MG63 (cell line): ENCODE results near the gene WDR62. TPM values are rescaled to one million over a fixed set of nuclear protein-coding genes. Genes with fewer than 3 reads are reported as not detected.

Experiments
- DNase-seq: peaks from one replicate; pipeline ENCODE4 v3.0.0-alpha.2; 2020
- H3K27me3 ChIP-seq: fragments of 250-450 bp; sonication (Bioruptor Pico); 2 replicates; pipeline ENCODE4 v1.5.1; 2020; ENCODE audit warnings: mild to moderate bottlenecking, moderate library complexity
- H3K36me3 ChIP-seq: fragments of 250-450 bp; sonication (Bioruptor Pico); 2 replicates; pipeline ENCODE4 v1.5.1; 2020; ENCODE audit warnings: mild to moderate bottlenecking, moderate library complexity
- H3K4me3 ChIP-seq: fragments of 250-450 bp; sonication (Bioruptor Pico); 2 replicates; pipeline ENCODE4 v1.5.1; 2020; ENCODE audit warnings: mild to moderate bottlenecking, moderate library complexity
- H3K9me3 ChIP-seq: fragments of 250-450 bp; sonication (Bioruptor Pico); 2 replicates; pipeline ENCODE4 v1.5.1; 2020; ENCODE audit warnings: mild to moderate bottlenecking, moderate library complexity
- total RNA-seq: library from RNA; depleted of rRNA; stranded (reverse); fragments of >200 nt; shearing (Covaris generic); gene quantifications from 2 replicates; pipeline ENCODE4 v1.2.3, GENCODE V29; 2014; ENCODE audit warnings: low replicate concordance; rRNA removed

The WDR62 gene
- 2.5 and 6.1 TPM in 2 replicates for total RNA-seq

GRCh38 chr19:36054733-36055686, at the start of gene WDR62:
TSS of gene WDR62 (plus strand) at chr19:36054897. CDS start at chr19:36054972, 75 bp downstream.
- Histone ChIP-seq H3K4me3 (peak within 1 kb of the TSS; percentile 61), H3K36me3 (peaks cover 12% of the 10 kb centered on the region), H3K27me3 (no peaks in the 10 kb centered on the region), H3K9me3 (no peaks in the 10 kb centered on the region)
- DNase-seq, result peak; percentile 96

- no peak for DNase-seq
- Histone ChIP-seq H3K27me3 (no peaks in the 10 kb centered on the region), H3K36me3 (no peaks in the 10 kb centered on the region), H3K9me3 (no peaks in the 10 kb centered on the region), H3K4me3 (no peak overlapping the region)
Observed at GRCh38 chr19:36006955-36007354, 47.7 kb upstream of the WDR62 start.

- Histone ChIP-seq H3K36me3 (no peaks in the 10 kb centered on the region), H3K27me3 (no peaks in the 10 kb centered on the region), H3K9me3 (no peaks in the 10 kb centered on the region), H3K4me3 (peak within 1 kb of the TSS; percentile 34)
- DNase-seq, result no peak
Observed at GRCh38 chr19:36008336-36008978, 46.2 kb upstream of the WDR62 start, which contains the start of gene SYNE4. TSS of gene SYNE4 (minus strand) at chr19:36008813. CDS start at chr19:36008681, 132 bp downstream.

- peak overlapping the region; percentile 34 for H3K4me3 ChIP-seq
- H3K36me3 ChIP-seq, result peaks cover 3% of the 10 kb centered on the region; the same call in 1 of the 2 replicates
- H3K27me3 ChIP-seq, result no peaks in the 10 kb centered on the region
- no peaks in the 10 kb centered on the region for H3K9me3 ChIP-seq
- DNase-seq, result peak; percentile 77
Observed at GRCh38 chr19:36009220-36009619, 45.5 kb upstream of the WDR62 start.

GRCh38 chr19:36009633-36010379, 44.9 kb upstream of the WDR62 start:
- H3K27me3 ChIP-seq, result no peaks in the 10 kb centered on the region
- H3K36me3 ChIP-seq, result peaks cover 3% of the 10 kb centered on the region; the same call in 1 of the 2 replicates
- no peaks in the 10 kb centered on the region for H3K9me3 ChIP-seq
- no peak for DNase-seq
- peak overlapping the region; percentile 25 for H3K4me3 ChIP-seq

- Histone ChIP-seq H3K9me3 (no peaks in the 10 kb centered on the region), H3K27me3 (no peaks in the 10 kb centered on the region), H3K4me3 (no peak overlapping the region), H3K36me3 (peaks cover 3% of the 10 kb centered on the region; the same call in 1 of the 2 replicates)
- DNase-seq, result no peak
Observed at GRCh38 chr19:36010402-36010801, 44.3 kb upstream of the WDR62 start.

- no peak for DNase-seq
- no peaks in the 10 kb centered on the region for H3K27me3 ChIP-seq
- no peaks in the 10 kb centered on the region for H3K9me3 ChIP-seq
- peak overlapping the region; percentile 90 for H3K4me3 ChIP-seq
- peaks cover 3% of the 10 kb centered on the region; the same call in 1 of the 2 replicates for H3K36me3 ChIP-seq
Observed at GRCh38 chr19:36013280-36014011, 41.3 kb upstream of the WDR62 start.

- no peaks in the 10 kb centered on the region for H3K27me3 ChIP-seq
- H3K9me3 ChIP-seq, result no peaks in the 10 kb centered on the region
- peak; percentile 100 for DNase-seq
- H3K36me3 ChIP-seq, result peaks cover 3% of the 10 kb centered on the region; the same call in 1 of the 2 replicates
- peak within 1 kb of the TSS; percentile 90 for H3K4me3 ChIP-seq
Observed at GRCh38 chr19:36014012-36014924, 40.4 kb upstream of the WDR62 start, which contains the start of gene ALKBH6. TSS of gene ALKBH6 (minus strand) at chr19:36014213. CDS start at chr19:36013397, 816 bp downstream.

- H3K36me3 ChIP-seq, result peaks cover 5% of the 10 kb centered on the region
- no peaks in the 10 kb centered on the region for H3K27me3 ChIP-seq
- no peak for DNase-seq
- no peak overlapping the region for H3K4me3 ChIP-seq
- no peaks in the 10 kb centered on the region for H3K9me3 ChIP-seq
Observed at GRCh38 chr19:36019061-36019670, 35.5 kb upstream of the WDR62 start.

- DNase-seq, result no peak
Observed at GRCh38 chr19:36023432-36023831, 31.3 kb upstream of the WDR62 start.

GRCh38 chr19:36025541-36025940, 29.2 kb upstream of the WDR62 start:
- H3K27me3 ChIP-seq, result no peaks in the 10 kb centered on the region
- H3K36me3 ChIP-seq, result peaks cover 5% of the 10 kb centered on the region
- H3K9me3 ChIP-seq, result no peaks in the 10 kb centered on the region
- DNase-seq, result no peak
- H3K4me3 ChIP-seq, result no peak overlapping the region

More at GRCh38 chr19:36023432-36023831, 31.3 kb upstream of the WDR62 start:
- H3K27me3 ChIP-seq, result no peaks in the 10 kb centered on the region
- no peak overlapping the region for H3K4me3 ChIP-seq
- peaks cover 5% of the 10 kb centered on the region for H3K36me3 ChIP-seq
- H3K9me3 ChIP-seq, result no peaks in the 10 kb centered on the region

- H3K9me3 ChIP-seq, result no peaks in the 10 kb centered on the region
- no peak for DNase-seq
- H3K36me3 ChIP-seq, result peaks cover 1% of the 10 kb centered on the region; the same call in 1 of the 2 replicates
- no peaks in the 10 kb centered on the region for H3K27me3 ChIP-seq
- H3K4me3 ChIP-seq, result no peak overlapping the region
Observed at GRCh38 chr19:36026091-36026876, 28.4 kb upstream of the WDR62 start.

- Histone ChIP-seq H3K4me3 (no peak overlapping the region), H3K27me3 (no peaks in the 10 kb centered on the region), H3K9me3 (no peaks in the 10 kb centered on the region), H3K36me3 (no peaks in the 10 kb centered on the region; the same call in 1 of the 2 replicates)
- DNase-seq, result no peak
Observed at GRCh38 chr19:36027696-36028095, 27.0 kb upstream of the WDR62 start.
